Astrocyte (in vitro differentiated cells and primary cell): Measurements from ENCODE around the gene ATG9B. TPM values are rescaled to one million over a fixed set of nuclear protein-coding genes. Genes with fewer than 3 reads are reported as not detected.

Source experiments
- DNase-seq: peaks from one replicate; pipeline ENCODE4 v3.0.0-alpha.2; 2010; ENCODE audit warnings: low read depth
- FAIRE-seq: peaks from 2 replicates; lab custom pipeline; 2011; peaks lifted over from hg19 to GRCh38; lab: Jason Lieb, UNC
- H2AFZ ChIP-seq: 2 replicates; pipeline ENCODE4 v1.6.0; 2012; ENCODE audit warnings: low read depth, low read length, inconsistent platforms
- H3K27ac ChIP-seq: 2 replicates; pipeline ENCODE4 v1.5.1; 2011; ENCODE audit warnings: low read depth, low read length, inconsistent platforms
- H3K27me3 ChIP-seq: 2 replicates; pipeline ENCODE4 v1.6.0; 2011; ENCODE audit warnings: low read length, inconsistent platforms; ENCODE audit not compliant: insufficient read depth
- H3K36me3 ChIP-seq: 2 replicates; pipeline ENCODE4 v1.5.1; 2011; ENCODE audit warnings: low read length, inconsistent platforms; ENCODE audit not compliant: insufficient read depth
- H3K4me1 ChIP-seq: 2 replicates; pipeline ENCODE4 v1.5.1; 2011; ENCODE audit warnings: low read length, inconsistent platforms; ENCODE audit not compliant: insufficient read depth
- H3K4me2 ChIP-seq: 2 replicates; pipeline ENCODE4 v1.6.0; 2012; ENCODE audit warnings: low read length, inconsistent platforms
- H3K4me3 ChIP-seq: 2 replicates; pipeline ENCODE4 v1.5.1; 2011; ENCODE audit warnings: low read depth, mild to moderate bottlenecking, low read length, inconsistent platforms; ENCODE audit not compliant: insufficient read depth
- H3K79me2 ChIP-seq: 2 replicates; pipeline ENCODE4 v1.6.0; 2012; ENCODE audit warnings: mild to moderate bottlenecking, low read length, inconsistent platforms; ENCODE audit not compliant: insufficient read depth
- H3K9ac ChIP-seq: 2 replicates; pipeline ENCODE4 v1.6.0; 2012; ENCODE audit warnings: mild to moderate bottlenecking, low read length, inconsistent platforms
- H3K9me3 ChIP-seq: 2 replicates; pipeline ENCODE4 v1.5.1; 2012; ENCODE audit warnings: low read depth, mild to moderate bottlenecking, low read length, inconsistent platforms; ENCODE audit not compliant: insufficient read depth
- H4K20me1 ChIP-seq: 2 replicates; pipeline ENCODE4 v1.6.0; 2012; ENCODE audit warnings: low read length, inconsistent platforms; ENCODE audit not compliant: insufficient read depth
- H3K27ac Mint-ChIP-seq: one replicate; pipeline ENCODE4 v1.8.0; 2021; ENCODE audit warnings: mild to moderate bottlenecking, mixed read lengths; ENCODE audit not compliant: unreplicated experiment
- H3K27me3 Mint-ChIP-seq: one replicate; pipeline ENCODE4 v1.8.0; 2021; ENCODE audit warnings: low read depth, mixed read lengths; ENCODE audit not compliant: unreplicated experiment
- H3K36me3 Mint-ChIP-seq: one replicate; pipeline ENCODE4 v1.8.0; 2021; ENCODE audit warnings: low read depth, mixed read lengths; ENCODE audit not compliant: unreplicated experiment
- H3K4me1 Mint-ChIP-seq: one replicate; pipeline ENCODE4 v1.8.0; 2021; ENCODE audit warnings: low read depth, mixed read lengths; ENCODE audit not compliant: unreplicated experiment
- H3K4me3 Mint-ChIP-seq: one replicate; pipeline ENCODE4 v1.8.0; 2021; ENCODE audit warnings: mild to moderate bottlenecking, moderate library complexity, mixed read lengths; ENCODE audit not compliant: unreplicated experiment
- H3K9me3 Mint-ChIP-seq: one replicate; pipeline ENCODE4 v1.8.0; 2021; ENCODE audit warnings: mild to moderate bottlenecking, mixed read lengths; ENCODE audit not compliant: unreplicated experiment
- CTCF ChIP-seq: IDR thresholded peaks from 2 replicates; pipeline ENCODE4 v1.5.1; 2011; ENCODE audit warnings: low read depth, mild to moderate bottlenecking, inconsistent platforms, low read length, moderate library complexity; ENCODE audit not compliant: insufficient read depth
- EZH2 ChIP-seq: IDR thresholded peaks from 2 replicates; pipeline ENCODE4 v1.6.1; 2012; ENCODE audit warnings: mild to moderate bottlenecking, low read length, inconsistent platforms; ENCODE audit not compliant: insufficient read depth
- total RNA-seq: library from RNA; stranded (reverse); gene quantifications from 2 replicates; pipeline ENCODE4 v1.2.1, GENCODE V29; 2021

ATG9B gene
- total RNA-seq, 1 donor from 2014 or later = 2.2 TPM

GRCh38 chr7:151033864-151034249 lies 9.6 kb upstream of the ATG9B start:
- no peak for FAIRE-seq
- Mint-ChIP-seq H3K27me3 (no peaks in the 10 kb centered on the region), H3K9me3 (no peaks in the 10 kb centered on the region), H3K4me3 (no peak overlapping the region), H3K27ac (no peak overlapping the region), H3K4me1 (peaks cover 7% of the 10 kb centered on the region), H3K36me3 (peaks cover 11% of the 10 kb centered on the region)
- H3K36me3 ChIP-seq = peaks cover 5% of the 10 kb centered on the region
- peaks cover 14% of the 10 kb centered on the region for H3K79me2 ChIP-seq
- no peak for DNase-seq
- no peak overlapping the region for H3K9ac ChIP-seq
- no peak overlapping the region for H3K4me2 ChIP-seq
- H3K4me1 ChIP-seq = peaks cover 10% of the 10 kb centered on the region
- H3K4me3 ChIP-seq = no peak overlapping the region
- TF ChIP-seq EZH2 (no peak), CTCF (no peak)
- H2AFZ ChIP-seq = no peak overlapping the region
- no peaks in the 10 kb centered on the region for H3K9me3 ChIP-seq
- no peak overlapping the region for H3K27ac ChIP-seq
- no peaks in the 10 kb centered on the region for H3K27me3 ChIP-seq
- H4K20me1 ChIP-seq = no peaks in the 10 kb centered on the region

- Histone ChIP-seq H3K27ac (no peak overlapping the region), H3K4me1 (peaks cover 6% of the 10 kb centered on the region), H3K4me3 (no peak overlapping the region), H4K20me1 (no peaks in the 10 kb centered on the region), H3K79me2 (peaks cover 17% of the 10 kb centered on the region), H3K9ac (no peak overlapping the region), H3K9me3 (no peaks in the 10 kb centered on the region), H3K36me3 (peaks cover 5% of the 10 kb centered on the region), H2AFZ (no peak overlapping the region), H3K4me2 (no peak overlapping the region), H3K27me3 (no peaks in the 10 kb centered on the region)
- H3K4me1 Mint-ChIP-seq = peaks cover 6% of the 10 kb centered on the region
- H3K9me3 Mint-ChIP-seq = no peaks in the 10 kb centered on the region
- TF ChIP-seq CTCF (no peak), EZH2 (no peak)
- H3K36me3 Mint-ChIP-seq = peaks cover 11% of the 10 kb centered on the region
- no peak for FAIRE-seq
- no peak overlapping the region for H3K27ac Mint-ChIP-seq
- peak overlapping the region; percentile 34 for H3K4me3 Mint-ChIP-seq
- H3K27me3 Mint-ChIP-seq = no peaks in the 10 kb centered on the region
- DNase-seq = no peak
Measured at GRCh38 chr7:151032936-151033863, 8.9 kb upstream of the ATG9B start.

GRCh38 chr7:151031011-151031410 lies 6.7 kb upstream of the ATG9B start:
- Histone ChIP-seq H4K20me1 (no peaks in the 10 kb centered on the region), H3K36me3 (peaks cover 2% of the 10 kb centered on the region), H3K27me3 (no peaks in the 10 kb centered on the region), H3K4me1 (peaks cover 6% of the 10 kb centered on the region), H3K9ac (no peak overlapping the region), H2AFZ (no peak overlapping the region), H3K4me2 (no peak overlapping the region), H3K9me3 (no peaks in the 10 kb centered on the region), H3K27ac (no peak overlapping the region), H3K79me2 (peaks cover 17% of the 10 kb centered on the region), H3K4me3 (no peak overlapping the region)
- FAIRE-seq = no peak
- Mint-ChIP-seq H3K27ac (no peak overlapping the region), H3K36me3 (peaks cover 6% of the 10 kb centered on the region), H3K4me1 (peaks cover 22% of the 10 kb centered on the region), H3K27me3 (no peaks in the 10 kb centered on the region), H3K4me3 (peak overlapping the region; percentile 27), H3K9me3 (no peaks in the 10 kb centered on the region)
- TF ChIP-seq CTCF (no peak), EZH2 (no peak)
- no peak for DNase-seq
